NB4 (cell line): ENCODE data around the gene GGTA1.
"Not testable (repeated sequence)": the region's sequence is repeated elsewhere in the genome, so short reads cannot be mapped to it uniquely, and the experiment has no call there.

ENCODE experiments used
- DNase-seq: peaks from one replicate; pipeline ENCODE4 v3.0.0; 2010; ENCODE audit warnings: low read depth
- H3K4me3 ChIP-seq: one replicate; pipeline ENCODE4 v1.5.1; 2011; ENCODE audit warnings: mild to moderate bottlenecking, low read depth, low read length, moderate library complexity
- CTCF ChIP-seq: IDR thresholded peaks from one replicate; pipeline ENCODE4 v1.5.1; 2012; ENCODE audit warnings: low read depth, low read length
- MAX ChIP-seq: IDR thresholded peaks from 2 replicates; pipeline ENCODE4 v1.6.1; 2011; ENCODE audit warnings: low read depth, low read length
- MYC ChIP-seq: IDR thresholded peaks from 2 replicates; pipeline ENCODE4 v1.6.1; 2011; ENCODE audit warnings: low read depth, low read length
- POLR2A ChIP-seq: IDR thresholded peaks from 2 replicates; pipeline ENCODE4 v1.6.1; 2011; ENCODE audit warnings: mild to moderate bottlenecking; ENCODE audit not compliant: insufficient read length; ENCODE audit errors: extremely low read depth

Gene GGTA1

DNA sequence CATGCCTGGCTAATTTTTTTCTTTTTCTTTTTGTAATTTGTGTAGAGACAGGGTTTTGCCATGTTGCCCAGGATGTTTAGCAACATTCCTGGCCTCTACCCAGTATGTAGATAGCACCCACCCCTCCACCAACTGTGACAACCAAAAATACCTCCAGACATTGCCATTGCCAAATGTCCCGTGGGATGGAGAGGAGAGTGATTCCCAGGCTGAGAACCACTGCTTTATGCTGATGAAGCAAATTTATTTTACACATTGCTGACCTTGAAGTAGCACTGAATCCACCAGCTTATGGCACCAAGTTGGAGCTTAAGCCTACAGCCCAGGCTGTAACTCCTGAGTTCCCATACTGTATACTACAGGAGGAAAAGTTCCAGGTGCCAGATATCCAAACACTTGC lies 58.5 kb downstream of the GGTA1 start:
- TF ChIP-seq POLR2A (no peak), MYC (no peak), MAX (no peak)
- no peak for DNase-seq
- no peak overlapping the region for H3K4me3 ChIP-seq

- TF ChIP-seq MAX (no peak), CTCF (no peak), MYC (no peak), POLR2A (no peak)
- no peak for DNase-seq
- no peak overlapping the region for H3K4me3 ChIP-seq
These were observed 59.7 kb downstream of the GGTA1 start for GRCh38 chr9:121439711-121440664.

DNA sequence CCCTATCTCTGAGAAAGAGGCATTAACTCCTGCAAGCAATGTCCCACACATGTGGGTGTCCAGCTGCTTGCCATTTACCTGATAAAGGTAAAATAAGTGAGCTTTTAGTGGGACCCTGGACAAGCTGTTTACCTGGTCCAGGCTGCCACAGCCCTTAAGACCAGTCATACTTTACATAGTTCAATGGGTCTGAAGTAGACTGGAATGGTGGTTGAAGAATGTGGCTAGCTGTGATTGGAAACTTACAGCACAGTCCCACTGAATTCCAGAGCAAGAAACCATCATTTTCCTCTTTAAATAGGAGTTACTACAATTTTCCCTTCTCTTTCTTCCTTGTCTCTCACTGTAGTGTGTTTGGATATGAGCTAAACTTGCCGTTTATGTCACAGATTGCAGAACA lies 60.6 kb downstream of the GGTA1 start:
- no peak for DNase-seq
- TF ChIP-seq MYC (no peak), CTCF (no peak)
- H3K4me3 ChIP-seq = no peak overlapping the region

- no peak overlapping the region for H3K4me3 ChIP-seq
- no peak for TF ChIP-seq CTCF
- TF ChIP-seq POLR2A = no peak
- no peak for TF ChIP-seq MYC
- no peak for TF ChIP-seq MAX
- no peak for DNase-seq
These were observed 61.8 kb downstream of the GGTA1 start for GRCh38 chr9:121437891-121438290.

DNA sequence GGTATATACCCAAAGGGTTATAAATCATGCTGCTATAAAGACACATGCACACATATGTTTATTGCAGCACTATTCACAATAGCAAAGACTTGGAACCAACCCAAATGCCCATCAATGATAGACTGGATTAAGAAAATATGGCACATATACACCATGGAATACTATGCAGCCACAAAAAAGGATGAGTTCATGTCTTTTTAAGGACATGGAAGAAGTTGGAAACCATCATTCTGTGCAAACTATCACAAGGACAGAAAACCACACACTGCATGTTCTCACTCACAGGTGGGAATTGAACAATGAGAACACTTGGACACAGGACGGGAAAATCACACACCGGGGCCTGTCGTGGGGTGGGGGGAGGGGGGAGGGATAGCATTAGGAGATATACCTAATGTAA lies 62.6 kb downstream of the GGTA1 start:
- not testable (repeated sequence) for H3K4me3 ChIP-seq, DNase-seq

DNA sequence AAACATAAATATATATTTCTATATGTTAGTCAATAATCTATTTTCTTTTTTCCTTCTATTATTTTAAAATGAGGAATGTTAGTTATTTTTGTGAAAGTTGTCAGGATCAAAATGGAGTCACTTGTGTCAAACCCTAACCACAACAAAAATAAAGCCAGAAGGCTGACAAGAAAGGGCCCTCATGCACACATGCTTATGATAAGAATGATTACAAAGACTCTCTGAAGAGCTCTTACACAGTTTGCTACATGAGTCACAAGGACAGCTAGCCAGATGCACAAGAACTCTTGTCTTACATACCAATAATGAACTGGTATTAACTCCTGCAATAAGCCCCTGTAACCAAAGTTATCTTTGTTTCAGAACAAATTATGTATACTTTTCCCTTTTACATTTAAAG lies 64.7 kb downstream of the GGTA1 start:
- no peak overlapping the region for H3K4me3 ChIP-seq
- TF ChIP-seq MAX = no peak
- TF ChIP-seq POLR2A = no peak
- TF ChIP-seq CTCF = no peak
- no peak for TF ChIP-seq MYC
- DNase-seq = no peak

DNA sequence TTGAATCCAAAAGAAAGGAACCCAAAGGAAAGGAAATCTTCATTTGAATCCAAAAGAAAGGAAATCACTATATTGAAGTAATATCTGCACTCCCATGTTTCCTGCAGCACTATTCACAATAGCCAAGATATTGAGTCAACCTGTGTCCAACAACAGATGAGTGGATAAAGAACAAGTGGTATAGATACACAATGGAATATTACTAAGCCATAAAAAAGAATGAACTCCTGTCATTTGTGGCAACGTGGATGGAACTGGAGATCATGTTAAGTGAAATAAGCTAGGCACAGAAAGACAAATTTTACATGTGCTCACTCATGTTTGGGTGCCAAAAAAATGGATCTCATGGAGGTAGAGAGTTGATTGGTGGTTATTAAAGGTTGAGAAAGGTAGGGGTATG lies 71.7 kb downstream of the GGTA1 start:
- TF ChIP-seq MAX (no peak), POLR2A (no peak), CTCF (no peak)
- no peak overlapping the region for H3K4me3 ChIP-seq
- DNase-seq = no peak
